ENCODE data around the gene CRHR2. TPM values are rescaled to one million over a fixed set of nuclear protein-coding genes. Genes with fewer than 3 reads are reported as not detected.

CRHR2 gene
- polyA plus RNA-seq, 1 experiment: not detected

GRCh38 chr7:30634634-30635201 is 47.5 kb downstream of the CRHR2 start:
- H3K27me3 ChIP-seq (ENCODE audit: control insufficient read depth, insufficient read depth, low read length): no peaks in the 10 kb centered on the region
- H3K36me3 ChIP-seq (ENCODE audit: control insufficient read depth, insufficient read depth, low read length): peaks cover 26% of the 10 kb centered on the region
- TF ChIP-seq, protein P1, sequence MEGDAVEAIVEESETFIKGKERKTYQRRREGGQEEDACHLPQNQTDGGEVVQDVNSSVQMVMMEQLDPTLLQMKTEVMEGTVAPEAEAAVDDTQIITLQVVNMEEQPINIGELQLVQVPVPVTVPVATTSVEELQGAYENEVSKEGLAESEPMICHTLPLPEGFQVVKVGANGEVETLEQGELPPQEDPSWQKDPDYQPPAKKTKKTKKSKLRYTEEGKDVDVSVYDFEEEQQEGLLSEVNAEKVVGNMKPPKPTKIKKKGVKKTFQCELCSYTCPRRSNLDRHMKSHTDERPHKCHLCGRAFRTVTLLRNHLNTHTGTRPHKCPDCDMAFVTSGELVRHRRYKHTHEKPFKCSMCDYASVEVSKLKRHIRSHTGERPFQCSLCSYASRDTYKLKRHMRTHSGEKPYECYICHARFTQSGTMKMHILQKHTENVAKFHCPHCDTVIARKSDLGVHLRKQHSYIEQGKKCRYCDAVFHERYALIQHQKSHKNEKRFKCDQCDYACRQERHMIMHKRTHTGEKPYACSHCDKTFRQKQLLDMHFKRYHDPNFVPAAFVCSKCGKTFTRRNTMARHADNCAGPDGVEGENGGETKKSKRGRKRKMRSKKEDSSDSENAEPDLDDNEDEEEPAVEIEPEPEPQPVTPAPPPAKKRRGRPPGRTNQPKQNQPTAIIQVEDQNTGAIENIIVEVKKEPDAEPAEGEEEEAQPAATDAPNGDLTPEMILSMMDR (IDR thresholded peaks at IDR 0.05; ENCODE audit: insufficient read depth, low read depth, low read length): no peak
- H3K4me3 ChIP-seq (ENCODE audit: low read depth, low read length): no peak overlapping the region
- POLR2A ChIA-PET: no interaction called here
- no peak for DNase-seq (ENCODE audit: low read depth)
- CTCF ChIA-PET: interaction anchor here (0.8 kb wide), 1 partner anchor 165 kb away, joined by 3 read pairs; no protein-coding TSS in a partner anchor

- Histone ChIP-seq H3K27me3 (ENCODE audit: control insufficient read depth, insufficient read depth, low read length) (no peaks in the 10 kb centered on the region), H3K4me3 (ENCODE audit: low read depth, low read length) (no peak overlapping the region), H3K36me3 (ENCODE audit: control insufficient read depth, insufficient read depth, low read length) (peaks cover 26% of the 10 kb centered on the region)
- TF ChIP-seq, protein P1 (IDR thresholded peaks at IDR 0.05; ENCODE audit: insufficient read depth, low read depth, low read length): no peak
- ChIA-PET POLR2A (no interaction called here), CTCF (no interaction called here)
- DNase-seq (ENCODE audit: low read depth): no peak
These were observed 48.0 kb downstream of the CRHR2 start for GRCh38 chr7:30634193-30634626.

DNA sequence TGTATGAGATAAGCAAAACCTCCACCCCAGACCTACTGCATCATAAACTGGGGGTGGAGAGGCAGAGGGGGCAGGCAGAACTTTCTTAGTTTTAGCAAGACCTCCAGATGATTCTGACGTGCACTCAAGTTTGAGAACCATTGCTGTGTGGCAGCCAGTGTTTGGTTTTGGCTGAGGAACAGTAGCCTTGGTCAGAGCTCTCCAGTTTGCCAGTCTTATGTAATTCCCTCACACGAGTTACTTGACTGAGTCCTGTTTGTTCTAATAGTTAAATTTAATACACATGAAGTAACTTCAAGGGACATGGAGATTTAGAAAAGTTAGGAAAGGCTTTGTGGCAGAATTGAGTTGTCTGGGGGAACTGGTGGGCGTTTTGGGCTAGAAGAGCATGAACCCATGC is 49.0 kb downstream of the CRHR2 start:
- no peak for DNase-seq (ENCODE audit: low read depth)
- ChIA-PET POLR2A (no interaction called here), CTCF (no interaction called here)
- Histone ChIP-seq H3K27me3 (ENCODE audit: control insufficient read depth, insufficient read depth, low read length) (no peaks in the 10 kb centered on the region), H3K4me3 (ENCODE audit: low read depth, low read length) (no peak overlapping the region), H3K36me3 (ENCODE audit: control insufficient read depth, insufficient read depth, low read length) (peaks cover 26% of the 10 kb centered on the region)
- TF ChIP-seq, protein P1 (IDR thresholded peaks at IDR 0.05; ENCODE audit: insufficient read depth, low read depth, low read length): no peak

DNA sequence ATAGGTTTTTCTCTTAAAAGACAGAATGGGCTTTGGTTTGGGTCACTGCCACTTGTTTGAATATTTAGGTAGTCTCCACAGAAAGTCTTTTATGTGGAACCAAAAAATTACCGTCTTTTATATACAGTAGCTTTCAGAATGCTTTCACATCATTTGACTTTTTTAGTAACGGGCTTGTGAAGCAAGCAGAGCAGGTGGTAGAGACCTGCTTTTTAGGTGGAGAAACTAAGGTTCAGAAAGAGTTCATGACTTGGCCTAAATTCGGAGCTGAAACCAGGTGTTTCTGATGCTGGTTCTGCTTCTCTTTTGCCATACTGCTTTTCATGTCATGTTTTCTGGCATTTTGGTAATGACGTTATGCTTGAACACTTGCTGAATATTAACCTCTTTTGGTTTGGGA is 51.3 kb downstream of the CRHR2 start:
- ChIA-PET POLR2A (no interaction called here), CTCF (no interaction called here)
- peaks cover 33% of the 10 kb centered on the region for H3K36me3 ChIP-seq (ENCODE audit: control insufficient read depth, insufficient read depth, low read length)
- TF ChIP-seq, protein P1 (IDR thresholded peaks at IDR 0.05; ENCODE audit: insufficient read depth, low read depth, low read length): no peak
- no peak for DNase-seq (ENCODE audit: low read depth)
- H3K4me3 ChIP-seq (ENCODE audit: low read depth, low read length): no peak overlapping the region
- H3K27me3 ChIP-seq (ENCODE audit: control insufficient read depth, insufficient read depth, low read length): no peaks in the 10 kb centered on the region

GRCh38 chr7:30627026-30627425 is 55.2 kb downstream of the CRHR2 start:
- Histone ChIP-seq H3K4me3 (ENCODE audit: low read depth, low read length) (no peak overlapping the region), H3K36me3 (ENCODE audit: control insufficient read depth, insufficient read depth, low read length) (peaks cover 26% of the 10 kb centered on the region), H3K27me3 (ENCODE audit: control insufficient read depth, insufficient read depth, low read length) (no peaks in the 10 kb centered on the region)
- DNase-seq (ENCODE audit: low read depth): no peak
- TF ChIP-seq, protein P1 (IDR thresholded peaks at IDR 0.05; ENCODE audit: insufficient read depth, low read depth, low read length): no peak
- CTCF ChIA-PET: interaction anchor here (0.6 kb wide), 1 partner anchor 10 kb away, joined by 4 read pairs; no protein-coding TSS in a partner anchor
- POLR2A ChIA-PET: no interaction called here

Data from BJ (cell line).